CD14-positive monocyte (primary cell): ENCODE measurements around the gene IDI1. TPM values are rescaled to one million over a fixed set of nuclear protein-coding genes. Genes with fewer than 3 reads are reported as not detected.
"Not testable (repeated sequence)": the region's sequence is repeated elsewhere in the genome, so short reads cannot be mapped to it uniquely, and the experiment has no call there.

Experiments used
- DNase-seq, 3 donors: peaks; one replicate each; pipeline ENCODE4 v3.0.0-alpha.2; 2011 to 2022
- H2AFZ ChIP-seq: 2 replicates; pipeline ENCODE4 v1.6.0; 2012; ENCODE audit warnings: mild to moderate bottlenecking, low read depth, low read length, inconsistent platforms; ENCODE audit not compliant: insufficient read depth, poor library complexity, severe bottlenecking
- H3K27ac ChIP-seq, 2 donors: 1 replicate in 1 of 2; 2 replicates in 1 of 2; pipeline ENCODE4 v1.5.1; 2012 to 2013; ENCODE audit warnings: low read length in 2 of 2, control low read depth in 1 of 2, inconsistent platforms in 1 of 2, low read depth in 1 of 2, mild to moderate bottlenecking in 1 of 2
- H3K27me3 ChIP-seq, 2 donors: one replicate each; pipeline versions ENCODE4 v1.6.0 to v1.6.1; 2011 to 2013; ENCODE audit warnings: low read length in 2 of 2; ENCODE audit not compliant: control insufficient read depth in 2 of 2, insufficient read depth in 2 of 2
- H3K36me3 ChIP-seq, 2 donors: replicated peaks in 1 of 2; 1 replicate in 1 of 2; 2 replicates in 1 of 2; pipeline versions ENCODE4 v1.5.1 to v1.6.1; 2012 to 2013; ENCODE audit warnings: low read length in 2 of 2, control low read depth in 1 of 2, inconsistent platforms in 1 of 2, mild to moderate bottlenecking in 1 of 2; ENCODE audit not compliant: insufficient read depth in 2 of 2, control insufficient read depth in 1 of 2
- H3K4me1 ChIP-seq, 2 donors: 1 replicate in 1 of 2; 2 replicates in 1 of 2; pipeline versions ENCODE4 v1.5.1 to v1.6.1; 2012 to 2013; ENCODE audit warnings: low read length in 2 of 2, control low read depth in 1 of 2, inconsistent platforms in 1 of 2, mild to moderate bottlenecking in 1 of 2, moderate library complexity in 1 of 2; ENCODE audit not compliant: insufficient read depth in 2 of 2, control insufficient read depth in 1 of 2
- H3K4me2 ChIP-seq: replicated peaks from 2 replicates; pipeline ENCODE3; 2012; ENCODE audit warnings: low read length, moderate library complexity, mild to moderate bottlenecking; ENCODE audit not compliant: poor library complexity, severe bottlenecking; ENCODE audit errors: extremely low read depth
- H3K4me3 ChIP-seq, 3 experiments: fragments of 200-600 bp in 1 of 3; sonication (generic) in 1 of 3; replicated peaks in 1 of 3; 1 replicate in 2 of 3; 2 replicates in 1 of 3; pipeline ENCODE4 v1.5.1; 2011 to 2013; ENCODE audit warnings: low read length in 3 of 3, mild to moderate bottlenecking in 3 of 3, control low read depth in 2 of 3, low read depth in 2 of 3, inconsistent platforms in 1 of 3, moderate library complexity in 1 of 3
- H3K79me2 ChIP-seq: 2 replicates; pipeline ENCODE4 v1.6.0; 2012; ENCODE audit warnings: mild to moderate bottlenecking, control low read depth, inconsistent platforms, low read length, moderate library complexity; ENCODE audit not compliant: insufficient read depth
- H3K9ac ChIP-seq: 2 replicates; pipeline ENCODE4 v1.6.0; 2017; ENCODE audit warnings: low read length, mild to moderate bottlenecking; ENCODE audit not compliant: insufficient read depth, poor library complexity, severe bottlenecking
- H3K9me3 ChIP-seq, 2 donors: replicated peaks in 1 of 2; 1 replicate in 1 of 2; 2 replicates in 1 of 2; pipeline versions ENCODE4 v1.5.1 to v1.6.1; 2012 to 2013; ENCODE audit warnings: low read length in 2 of 2, control low read depth in 1 of 2; ENCODE audit not compliant: control insufficient read depth in 1 of 2, insufficient read depth in 1 of 2
- H4K20me1 ChIP-seq: 2 replicates; pipeline ENCODE4 v1.6.0; 2012; ENCODE audit warnings: mild to moderate bottlenecking, low read length, control low read depth, moderate library complexity; ENCODE audit not compliant: insufficient read depth
- H3K27ac Mint-ChIP-seq, 7 donors: one replicate each; pipeline ENCODE4 v1.8.0; 2020; ENCODE audit warnings: mild to moderate bottlenecking in 7 of 7, mixed read lengths in 7 of 7, moderate library complexity in 6 of 7, inconsistent platforms in 2 of 7
- H3K27me3 Mint-ChIP-seq, 3 donors: one replicate each; pipeline ENCODE4 v1.8.0; 2021 to 2022; ENCODE audit warnings: low read depth in 3 of 3, mild to moderate bottlenecking in 3 of 3, mixed read lengths in 3 of 3, moderate library complexity in 3 of 3, inconsistent platforms in 1 of 3
- H3K36me3 Mint-ChIP-seq, 2 donors: one replicate each; pipeline ENCODE4 v1.8.0; 2020; ENCODE audit warnings: mixed read lengths in 2 of 2, inconsistent platforms in 1 of 2, mild to moderate bottlenecking in 1 of 2
- H3K4me1 Mint-ChIP-seq: one replicate; pipeline ENCODE4 v1.8.0; 2020; ENCODE audit warnings: mild to moderate bottlenecking, mixed read lengths
- H3K4me3 Mint-ChIP-seq, 2 donors: one replicate each; pipeline ENCODE4 v1.8.0; 2020; ENCODE audit warnings: mild to moderate bottlenecking in 2 of 2, mixed read lengths in 2 of 2, moderate library complexity in 1 of 2
- H3K9me3 Mint-ChIP-seq, 7 donors: one replicate each; pipeline ENCODE4 v1.8.0; 2020 to 2022; ENCODE audit warnings: mixed read lengths in 7 of 7, mild to moderate bottlenecking in 6 of 7, moderate library complexity in 6 of 7, inconsistent platforms in 2 of 7
- WGBS: methylation state at CpG from one replicate; pipeline ENCODE4 v1.1.5; 2013; ENCODE audit warnings: missing lambda C conversion rate; ENCODE audit not compliant: insufficient coverage; 5-methylcytosine and 5-hydroxymethylcytosine counted together
- intact Hi-C, 2 donors: fragments of 100-400 bp; cut with micrococcal nuclease; formaldehyde crosslinking; loops; one replicate each; pipeline versions ENCODE4 v1.15.0 to v1.15.1; 2023
- polyA plus RNA-seq, 3 donors: library from polyadenylated mRNA; depleted of rRNA in 1 of 3; unstranded in 2 of 3; stranded (reverse) in 1 of 3; fragments of 300-500 nt in 2 of 3; fragments of >200 nt in 1 of 3; fragmentation: Illumina TruSeq in 2 of 3; gene quantifications; 1 replicate in 2 of 3; 2 replicates in 1 of 3; pipeline ENCODE4 v1.2.3, GENCODE V29; 2012 to 2021
- TF ChIP-seq, protein P1 (sequence below): fragments of 200-600 bp; IDR thresholded peaks from one replicate; pipeline ENCODE4 v1.8.0; 2022; ENCODE audit warnings: antibody characterized with exemption, mild to moderate bottlenecking

The IDI1 gene
- polyA plus RNA-seq, 3 donors = 35.0 to 139 (median 46.9) TPM

- no peaks in the 10 kb centered on the region for H4K20me1 ChIP-seq
Measured at GRCh38 chr10:1011696-1012095, 37.2 kb downstream of the IDI1 start.

GRCh38 chr10:1010703-1011102 is 38.2 kb downstream of the IDI1 start:
- no peaks in the 10 kb centered on the region for H3K79me2 ChIP-seq
- peak overlapping the region in 1 of 7 donors; percentile 0 for H3K27ac Mint-ChIP-seq

More at GRCh38 chr10:1011696-1012095, 37.2 kb downstream of the IDI1 start:
- H3K36me3 ChIP-seq = peaks cover 90 to 100% of the 10 kb centered on the region in 2 donors
- DNase-seq = no peak
- TF ChIP-seq, protein P1, sequence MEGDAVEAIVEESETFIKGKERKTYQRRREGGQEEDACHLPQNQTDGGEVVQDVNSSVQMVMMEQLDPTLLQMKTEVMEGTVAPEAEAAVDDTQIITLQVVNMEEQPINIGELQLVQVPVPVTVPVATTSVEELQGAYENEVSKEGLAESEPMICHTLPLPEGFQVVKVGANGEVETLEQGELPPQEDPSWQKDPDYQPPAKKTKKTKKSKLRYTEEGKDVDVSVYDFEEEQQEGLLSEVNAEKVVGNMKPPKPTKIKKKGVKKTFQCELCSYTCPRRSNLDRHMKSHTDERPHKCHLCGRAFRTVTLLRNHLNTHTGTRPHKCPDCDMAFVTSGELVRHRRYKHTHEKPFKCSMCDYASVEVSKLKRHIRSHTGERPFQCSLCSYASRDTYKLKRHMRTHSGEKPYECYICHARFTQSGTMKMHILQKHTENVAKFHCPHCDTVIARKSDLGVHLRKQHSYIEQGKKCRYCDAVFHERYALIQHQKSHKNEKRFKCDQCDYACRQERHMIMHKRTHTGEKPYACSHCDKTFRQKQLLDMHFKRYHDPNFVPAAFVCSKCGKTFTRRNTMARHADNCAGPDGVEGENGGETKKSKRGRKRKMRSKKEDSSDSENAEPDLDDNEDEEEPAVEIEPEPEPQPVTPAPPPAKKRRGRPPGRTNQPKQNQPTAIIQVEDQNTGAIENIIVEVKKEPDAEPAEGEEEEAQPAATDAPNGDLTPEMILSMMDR = no peak
- H3K9me3 ChIP-seq = no peaks in the 10 kb centered on the region
- H3K36me3 Mint-ChIP-seq = peaks cover 82 to 92% of the 10 kb centered on the region in 2 donors
- no peaks in the 10 kb centered on the region for H3K79me2 ChIP-seq
- H3K4me1 Mint-ChIP-seq = no peaks in the 10 kb centered on the region
- H3K4me1 ChIP-seq = no peaks in the 10 kb centered on the region
- no peaks in the 10 kb centered on the region for H3K27me3 Mint-ChIP-seq
- no peaks in the 10 kb centered on the region for H3K9me3 Mint-ChIP-seq
- no peaks in the 10 kb centered on the region for H3K27me3 ChIP-seq
- no peak overlapping the region for H3K4me3 Mint-ChIP-seq
- peak overlapping the region in 4 of 7 donors; percentile 10 to 70 (median 34) for H3K27ac Mint-ChIP-seq
- intact Hi-C loops = no loop called here
- H3K4me2 ChIP-seq = no peak overlapping the region
- no peak overlapping the region for H3K9ac ChIP-seq
- no peak overlapping the region for H3K27ac ChIP-seq
- no peak overlapping the region for H3K4me3 ChIP-seq
- 96% methylated on average over 14 of the region's 16 CpGs for WGBS
- H2AFZ ChIP-seq = no peak overlapping the region

GRCh38 chr10:1009947-1010346 is 39.0 kb downstream of the IDI1 start:
- 86% methylated on average over 1 of the region's 8 CpGs for WGBS
- peaks cover 87 to 97% of the 10 kb centered on the region in 2 donors for H3K36me3 Mint-ChIP-seq
- H3K9me3 ChIP-seq, H2AFZ ChIP-seq, H3K4me3 ChIP-seq, H3K79me2 ChIP-seq, H3K27ac ChIP-seq, H3K4me1 ChIP-seq, intact Hi-C loops, H3K27me3 Mint-ChIP-seq, H3K4me1 Mint-ChIP-seq, H4K20me1 ChIP-seq, DNase-seq, H3K27ac Mint-ChIP-seq, H3K9me3 Mint-ChIP-seq, H3K4me3 Mint-ChIP-seq, H3K27me3 ChIP-seq, H3K9ac ChIP-seq, H3K4me2 ChIP-seq: not testable (repeated sequence)
- H3K36me3 ChIP-seq = peaks cover 90 to 100% of the 10 kb centered on the region in 2 donors

More at GRCh38 chr10:1010703-1011102, 38.2 kb downstream of the IDI1 start:
- no peaks in the 10 kb centered on the region for H3K9me3 ChIP-seq
- intact Hi-C loops = no loop called here
- H3K9ac ChIP-seq = no peak overlapping the region
- H3K27me3 Mint-ChIP-seq = no peaks in the 10 kb centered on the region
- no peak overlapping the region for H3K27ac ChIP-seq
- H3K36me3 Mint-ChIP-seq = peaks cover 83 to 92% of the 10 kb centered on the region in 2 donors
- WGBS = 97% methylated on average over 4 of the region's 7 CpGs
- no peaks in the 10 kb centered on the region for H4K20me1 ChIP-seq
- no peak overlapping the region for H3K4me2 ChIP-seq
- no peaks in the 10 kb centered on the region for H3K9me3 Mint-ChIP-seq
- H3K4me3 ChIP-seq = no peak overlapping the region
- TF ChIP-seq, protein P1 = no peak
- no peak for DNase-seq
- H2AFZ ChIP-seq = no peak overlapping the region
- no peaks in the 10 kb centered on the region for H3K4me1 Mint-ChIP-seq
- peaks cover 90 to 100% of the 10 kb centered on the region in 2 donors for H3K36me3 ChIP-seq
- no peaks in the 10 kb centered on the region for H3K27me3 ChIP-seq
- no peak overlapping the region for H3K4me3 Mint-ChIP-seq
- no peaks in the 10 kb centered on the region for H3K4me1 ChIP-seq
